Uterus (tissue), 4 donors: ENCODE measurements around the gene VANGL2. TPM values are rescaled to one million over a fixed set of nuclear protein-coding genes. Genes with fewer than 3 reads are reported as not detected.

Source experiments
- DNase-seq, 2 donors: peaks; one replicate each; pipeline ENCODE4 v3.0.0-alpha.2; 2019 to 2020
- H3K27ac ChIP-seq, 2 donors: fragments of 200-600 bp; sonication (generic); 1 replicate in 1 of 2; 2 replicates in 1 of 2; pipeline ENCODE4 v1.5.1; 2016 to 2018
- H3K27me3 ChIP-seq, 2 donors: fragments of 200-600 bp; sonication (generic); one replicate each; pipeline ENCODE4 v1.5.1; 2018 to 2019; ENCODE audit warnings: control low read depth in 1 of 2
- H3K36me3 ChIP-seq, 2 donors: fragments of 200-600 bp; sonication (generic); one replicate each; pipeline ENCODE4 v1.5.1; 2019; ENCODE audit warnings: control low read depth in 1 of 2
- H3K4me1 ChIP-seq, 2 donors: fragments of 200-600 bp; sonication (generic); one replicate each; pipeline ENCODE4 v1.5.1; 2018 to 2019; ENCODE audit warnings: control low read depth in 1 of 2
- H3K4me3 ChIP-seq, 2 donors: fragments of 200-600 bp; sonication (generic); 1 replicate in 1 of 2; 2 replicates in 1 of 2; pipeline ENCODE4 v1.5.1; 2018 to 2019; ENCODE audit warnings: mild to moderate bottlenecking in 1 of 2
- H3K9me3 ChIP-seq, 2 donors: fragments of 200-600 bp; sonication (generic); one replicate each; pipeline ENCODE4 v1.5.1; 2019; ENCODE audit warnings: control low read depth in 1 of 2
- POLR2A ChIP-seq, 2 donors: fragments of 450-650 bp; IDR thresholded peaks; one replicate each; pipeline ENCODE4 v1.6.1; 2016; ENCODE audit warnings: antibody characterized with exemption in 2 of 2, mild to moderate bottlenecking in 1 of 2, moderate library complexity in 1 of 2
- intact Hi-C: fragments of 100-400 bp; cut with DNase I; formaldehyde crosslinking; loops from one replicate; pipeline ENCODE4 v1.15.1; 2023; ENCODE audit warnings: low total_unique reads
- total RNA-seq, 4 donors: library from RNA; depleted of rRNA in 3 of 4; stranded (reverse); fragments of >200 nt in 3 of 4; gene quantifications; one replicate each; pipeline versions ENCODE4 v1.1.0 to v1.2.4, GENCODE V29; 2014 to 2023
- TF ChIP-seq, protein P1 (sequence below), 4 experiments: fragments of 200-600 bp in 2 of 4; fragments of 450-650 bp in 2 of 4; sonication (generic) in 2 of 4; IDR thresholded peaks; one replicate each; pipeline ENCODE4 v1.5.1; 2016 to 2019; ENCODE audit warnings: antibody characterized with exemption in 4 of 4, mild to moderate bottlenecking in 2 of 4, moderate library complexity in 1 of 4
- donor health status: DM: yes; HTN: yes; CAD: no.

The VANGL2 gene
- total RNA-seq, 4 donors from 2014 or later, result 0.26 to 14.1 (median 4.7) TPM

DNA sequence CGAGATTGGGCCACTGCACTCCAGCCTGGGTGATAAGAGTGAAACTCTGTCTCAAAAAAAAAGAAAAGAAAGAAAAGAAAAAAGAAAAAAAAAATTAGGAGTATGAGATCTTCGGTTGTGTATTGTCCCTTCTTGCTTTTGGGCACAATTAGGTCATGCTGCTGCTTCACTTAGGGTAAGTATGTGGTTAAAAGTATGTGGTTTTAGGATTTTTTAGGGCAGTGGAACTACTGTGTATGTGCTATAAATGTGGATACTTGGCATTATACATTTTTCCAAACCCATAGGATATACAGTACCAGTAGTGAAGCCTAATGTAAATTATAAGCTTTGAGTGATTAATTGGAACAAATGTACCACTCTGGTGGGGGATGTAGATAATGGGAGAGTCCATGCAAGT lies 31.2 kb downstream of the VANGL2 start:
- no peak for TF ChIP-seq POLR2A (IDR thresholded peaks at IDR 0.05)
- TF ChIP-seq, protein P1, sequence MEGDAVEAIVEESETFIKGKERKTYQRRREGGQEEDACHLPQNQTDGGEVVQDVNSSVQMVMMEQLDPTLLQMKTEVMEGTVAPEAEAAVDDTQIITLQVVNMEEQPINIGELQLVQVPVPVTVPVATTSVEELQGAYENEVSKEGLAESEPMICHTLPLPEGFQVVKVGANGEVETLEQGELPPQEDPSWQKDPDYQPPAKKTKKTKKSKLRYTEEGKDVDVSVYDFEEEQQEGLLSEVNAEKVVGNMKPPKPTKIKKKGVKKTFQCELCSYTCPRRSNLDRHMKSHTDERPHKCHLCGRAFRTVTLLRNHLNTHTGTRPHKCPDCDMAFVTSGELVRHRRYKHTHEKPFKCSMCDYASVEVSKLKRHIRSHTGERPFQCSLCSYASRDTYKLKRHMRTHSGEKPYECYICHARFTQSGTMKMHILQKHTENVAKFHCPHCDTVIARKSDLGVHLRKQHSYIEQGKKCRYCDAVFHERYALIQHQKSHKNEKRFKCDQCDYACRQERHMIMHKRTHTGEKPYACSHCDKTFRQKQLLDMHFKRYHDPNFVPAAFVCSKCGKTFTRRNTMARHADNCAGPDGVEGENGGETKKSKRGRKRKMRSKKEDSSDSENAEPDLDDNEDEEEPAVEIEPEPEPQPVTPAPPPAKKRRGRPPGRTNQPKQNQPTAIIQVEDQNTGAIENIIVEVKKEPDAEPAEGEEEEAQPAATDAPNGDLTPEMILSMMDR (IDR thresholded peaks at IDR 0.05), result no peak
- no peaks in the 10 kb centered on the region for H3K27me3 ChIP-seq
- H3K36me3 ChIP-seq, result no peaks in the 10 kb centered on the region
- no peaks in the 10 kb centered on the region for H3K9me3 ChIP-seq
- DNase-seq, result no peak
- H3K4me1 ChIP-seq, result no peaks in the 10 kb centered on the region
- no peak overlapping the region for H3K4me3 ChIP-seq
- intact Hi-C loops, result no loop called here
- H3K27ac ChIP-seq, result no peak overlapping the region

DNA sequence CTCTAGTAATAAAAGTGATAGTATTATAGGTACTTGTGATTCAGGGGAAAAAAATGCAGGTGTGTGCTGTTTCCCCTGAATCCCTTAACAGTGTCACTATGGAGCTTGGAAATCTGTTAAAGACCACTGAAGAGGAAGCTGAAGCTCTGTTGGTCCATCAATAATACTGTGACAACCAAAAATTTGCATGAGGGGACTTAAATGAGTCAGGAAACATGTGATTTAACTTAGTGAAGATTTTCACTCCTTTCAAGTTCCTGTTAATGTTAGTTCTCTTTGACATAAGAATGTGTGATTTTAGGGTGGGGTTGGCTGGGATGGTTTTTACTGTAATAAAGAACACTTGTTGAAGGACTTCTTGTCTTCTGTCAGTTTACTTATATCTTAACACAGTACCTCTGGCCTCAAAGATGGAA lies 32.0 kb downstream of the VANGL2 start:
- no peak overlapping the region for H3K27ac ChIP-seq
- no peak for DNase-seq
- no peak overlapping the region for H3K4me3 ChIP-seq
- H3K36me3 ChIP-seq, result no peaks in the 10 kb centered on the region
- H3K4me1 ChIP-seq, result no peaks in the 10 kb centered on the region
- no peak for TF ChIP-seq POLR2A (IDR thresholded peaks at IDR 0.05)
- TF ChIP-seq, protein P1 (IDR thresholded peaks at IDR 0.05), result no peak
- intact Hi-C loops, result no loop called here
- H3K9me3 ChIP-seq, result no peaks in the 10 kb centered on the region
- H3K27me3 ChIP-seq, result no peaks in the 10 kb centered on the region

DNA sequence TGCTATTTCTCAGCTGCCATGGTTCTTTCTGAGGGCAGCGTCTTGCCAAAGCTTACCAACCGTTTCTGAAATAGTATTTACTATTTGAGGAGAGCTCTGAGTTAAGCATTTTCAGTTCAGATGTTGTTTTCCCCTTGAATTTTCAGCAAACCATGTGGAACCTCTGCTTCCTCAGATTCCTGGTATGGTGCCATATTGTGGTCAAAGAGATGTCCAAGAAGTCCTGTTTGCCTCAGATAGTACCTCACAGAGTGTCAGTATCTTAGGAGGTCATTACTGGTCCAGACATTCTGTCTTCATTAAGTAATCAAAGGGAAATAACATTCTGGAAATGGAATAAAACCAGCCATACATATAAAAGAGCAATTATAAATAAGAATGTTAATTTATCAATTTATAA lies 36.6 kb downstream of the VANGL2 start:
- no peaks in the 10 kb centered on the region for H3K9me3 ChIP-seq
- intact Hi-C loops, result no loop called here
- TF ChIP-seq, protein P1 (IDR thresholded peaks at IDR 0.05), result no peak
- no peak for TF ChIP-seq POLR2A (IDR thresholded peaks at IDR 0.05)
- no peaks in the 10 kb centered on the region for H3K36me3 ChIP-seq
- H3K4me1 ChIP-seq, result no peaks in the 10 kb centered on the region
- H3K4me3 ChIP-seq, result no peak overlapping the region
- no peaks in the 10 kb centered on the region for H3K27me3 ChIP-seq
- DNase-seq, result no peak
- no peak overlapping the region for H3K27ac ChIP-seq

DNA sequence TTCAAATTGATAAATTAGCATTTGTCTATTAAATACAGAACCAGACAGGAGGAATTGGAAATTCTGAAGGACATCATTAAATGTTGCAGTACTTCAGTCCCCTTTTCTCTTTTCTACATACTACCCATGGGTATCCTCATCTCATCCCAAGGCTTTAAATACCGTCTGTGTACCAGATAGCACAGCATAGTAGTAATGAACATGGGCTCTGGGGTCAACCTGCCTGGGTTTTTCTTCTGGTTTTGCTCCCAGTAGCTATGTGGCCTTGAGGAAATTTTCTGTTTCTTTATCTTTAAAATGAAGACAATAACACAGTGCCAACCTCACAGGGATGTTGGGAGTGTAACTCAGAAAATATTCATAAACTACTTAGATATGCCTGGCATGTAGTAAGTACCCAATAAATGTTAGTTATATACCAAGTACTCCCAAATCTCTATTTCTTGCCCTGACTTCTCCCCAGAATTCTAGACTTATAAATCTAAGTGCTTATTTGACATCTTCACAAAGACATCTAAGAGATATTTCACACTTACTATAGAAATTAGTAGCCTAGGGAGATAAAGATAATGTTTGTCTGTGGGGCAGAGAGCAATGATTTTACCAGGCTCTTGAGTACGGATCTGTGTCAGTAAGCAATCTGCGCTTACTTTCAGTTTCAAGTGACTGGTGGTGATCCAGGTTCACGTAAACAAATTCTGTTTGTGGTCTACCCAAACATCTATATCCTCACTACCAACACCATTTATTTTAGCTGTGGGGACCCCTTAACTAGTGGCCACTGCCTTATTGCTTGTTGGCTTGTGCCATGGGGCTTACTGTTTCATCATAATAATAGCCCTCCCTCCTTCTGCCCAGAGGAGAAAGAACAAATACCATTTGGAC lies 37.3 kb downstream of the VANGL2 start:
- Histone ChIP-seq H3K27me3 (no peaks in the 10 kb centered on the region), H3K9me3 (no peaks in the 10 kb centered on the region), H3K36me3 (no peaks in the 10 kb centered on the region), H3K4me3 (no peak overlapping the region), H3K27ac (no peak overlapping the region), H3K4me1 (no peaks in the 10 kb centered on the region)
- DNase-seq, result no peak
- TF ChIP-seq, protein P1 (IDR thresholded peaks at IDR 0.05), result no peak
- no peak for TF ChIP-seq POLR2A (IDR thresholded peaks at IDR 0.05)
- intact Hi-C loops, result no loop called here

DNA sequence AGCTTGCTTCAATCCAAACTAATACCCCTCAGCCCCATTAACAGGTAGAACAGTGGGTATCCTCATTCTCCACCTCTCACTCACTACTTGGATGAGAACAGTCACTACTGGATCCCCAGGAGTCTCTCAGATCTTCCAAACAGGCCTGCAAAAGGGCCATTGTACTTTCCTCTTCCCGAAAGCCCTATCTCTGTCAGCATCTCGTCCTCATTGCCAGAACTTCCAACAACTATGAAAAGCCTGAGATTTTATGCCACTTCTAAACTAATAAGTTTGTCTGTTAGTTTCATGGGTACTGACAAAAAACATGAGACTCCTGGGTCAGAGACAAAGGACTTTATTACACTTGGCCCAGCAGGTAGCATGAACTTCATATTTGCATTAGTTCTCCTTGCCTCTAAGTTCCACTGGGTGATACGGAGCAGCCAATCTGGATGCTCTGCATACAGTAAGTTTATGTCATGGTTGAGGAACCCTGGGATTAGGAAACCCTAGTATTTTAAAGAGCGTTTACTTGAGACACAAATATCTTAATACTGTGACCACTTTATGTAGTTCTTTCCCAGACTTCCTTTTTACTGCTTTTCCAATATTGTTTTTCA lies 38.1 kb downstream of the VANGL2 start:
- H3K9me3 ChIP-seq, result no peaks in the 10 kb centered on the region
- no peak overlapping the region for H3K27ac ChIP-seq
- no peaks in the 10 kb centered on the region for H3K4me1 ChIP-seq
- intact Hi-C loops, result no loop called here
- no peaks in the 10 kb centered on the region for H3K36me3 ChIP-seq
- no peaks in the 10 kb centered on the region for H3K27me3 ChIP-seq
- no peak for DNase-seq
- TF ChIP-seq, protein P1 (IDR thresholded peaks at IDR 0.05), result no peak
- TF ChIP-seq POLR2A (IDR thresholded peaks at IDR 0.05), result no peak
- H3K4me3 ChIP-seq, result no peak overlapping the region
